Astrocyte of the spinal cord (primary cell): Measurements from ENCODE around the gene HIVEP3.

Source experiments
- DNase-seq: peaks from one replicate; pipeline ENCODE4 v3.0.0; 2011; ENCODE audit warnings: low read depth, low spot score
- H3K4me3 ChIP-seq: 2 replicates; pipeline ENCODE4 v1.5.1; 2011; ENCODE audit warnings: low read depth, mild to moderate bottlenecking, low read length, moderate library complexity
- in situ Hi-C: cut with HindIII; loops from 2 replicates; pipeline ENCODE4 v1.10.0; 2017; ENCODE audit warnings: low sequenced_read_pairs
- TF ChIP-seq, protein P1 (sequence below): IDR thresholded peaks from 2 replicates; pipeline ENCODE4 v1.5.1; 2012; ENCODE audit warnings: low read depth, mild to moderate bottlenecking, low read length, inconsistent platforms

The HIVEP3 gene

DNA sequence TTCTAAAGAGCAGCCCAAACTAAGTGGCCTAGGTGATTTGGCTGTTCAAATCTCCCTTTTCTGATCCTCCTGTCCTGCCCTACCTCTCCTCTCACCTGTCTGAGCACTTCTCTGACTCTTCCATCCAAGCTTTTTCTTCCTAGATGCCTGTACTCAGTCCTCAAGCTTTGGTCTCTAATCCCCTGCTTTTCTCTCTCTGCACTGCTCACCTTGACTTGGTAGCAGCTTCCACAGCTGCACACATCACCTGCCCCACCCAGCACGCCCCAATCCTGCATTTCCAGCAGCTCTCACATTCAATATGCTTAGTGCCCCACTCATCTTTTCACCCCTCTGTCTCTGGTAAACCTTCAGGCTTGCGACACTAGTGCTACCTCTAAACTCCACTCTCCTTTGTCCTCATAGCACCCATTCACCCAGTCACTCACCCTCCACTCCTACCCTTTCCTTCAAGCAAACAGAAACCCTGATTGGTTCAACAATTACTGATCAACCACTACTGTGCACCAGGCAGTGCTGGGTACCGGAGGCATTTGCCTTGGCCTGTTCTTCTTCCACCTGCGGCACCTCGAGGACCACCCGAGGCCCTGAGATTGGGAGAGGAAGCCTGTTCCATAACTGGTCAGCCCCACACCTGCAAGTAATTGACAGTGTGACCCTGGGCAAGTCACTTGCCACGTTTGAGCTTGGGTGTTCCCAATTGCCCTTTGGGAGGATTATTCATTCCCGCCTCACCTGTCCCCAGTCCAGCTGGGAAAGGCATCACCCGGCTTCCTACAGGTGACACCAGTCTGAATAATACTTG lies 298.2 kb downstream of the HIVEP3 start:
- TF ChIP-seq, protein P1, sequence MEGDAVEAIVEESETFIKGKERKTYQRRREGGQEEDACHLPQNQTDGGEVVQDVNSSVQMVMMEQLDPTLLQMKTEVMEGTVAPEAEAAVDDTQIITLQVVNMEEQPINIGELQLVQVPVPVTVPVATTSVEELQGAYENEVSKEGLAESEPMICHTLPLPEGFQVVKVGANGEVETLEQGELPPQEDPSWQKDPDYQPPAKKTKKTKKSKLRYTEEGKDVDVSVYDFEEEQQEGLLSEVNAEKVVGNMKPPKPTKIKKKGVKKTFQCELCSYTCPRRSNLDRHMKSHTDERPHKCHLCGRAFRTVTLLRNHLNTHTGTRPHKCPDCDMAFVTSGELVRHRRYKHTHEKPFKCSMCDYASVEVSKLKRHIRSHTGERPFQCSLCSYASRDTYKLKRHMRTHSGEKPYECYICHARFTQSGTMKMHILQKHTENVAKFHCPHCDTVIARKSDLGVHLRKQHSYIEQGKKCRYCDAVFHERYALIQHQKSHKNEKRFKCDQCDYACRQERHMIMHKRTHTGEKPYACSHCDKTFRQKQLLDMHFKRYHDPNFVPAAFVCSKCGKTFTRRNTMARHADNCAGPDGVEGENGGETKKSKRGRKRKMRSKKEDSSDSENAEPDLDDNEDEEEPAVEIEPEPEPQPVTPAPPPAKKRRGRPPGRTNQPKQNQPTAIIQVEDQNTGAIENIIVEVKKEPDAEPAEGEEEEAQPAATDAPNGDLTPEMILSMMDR = no peak
- in situ Hi-C loops = no loop called here
- DNase-seq = no peak
- no peak overlapping the region for H3K4me3 ChIP-seq

DNA sequence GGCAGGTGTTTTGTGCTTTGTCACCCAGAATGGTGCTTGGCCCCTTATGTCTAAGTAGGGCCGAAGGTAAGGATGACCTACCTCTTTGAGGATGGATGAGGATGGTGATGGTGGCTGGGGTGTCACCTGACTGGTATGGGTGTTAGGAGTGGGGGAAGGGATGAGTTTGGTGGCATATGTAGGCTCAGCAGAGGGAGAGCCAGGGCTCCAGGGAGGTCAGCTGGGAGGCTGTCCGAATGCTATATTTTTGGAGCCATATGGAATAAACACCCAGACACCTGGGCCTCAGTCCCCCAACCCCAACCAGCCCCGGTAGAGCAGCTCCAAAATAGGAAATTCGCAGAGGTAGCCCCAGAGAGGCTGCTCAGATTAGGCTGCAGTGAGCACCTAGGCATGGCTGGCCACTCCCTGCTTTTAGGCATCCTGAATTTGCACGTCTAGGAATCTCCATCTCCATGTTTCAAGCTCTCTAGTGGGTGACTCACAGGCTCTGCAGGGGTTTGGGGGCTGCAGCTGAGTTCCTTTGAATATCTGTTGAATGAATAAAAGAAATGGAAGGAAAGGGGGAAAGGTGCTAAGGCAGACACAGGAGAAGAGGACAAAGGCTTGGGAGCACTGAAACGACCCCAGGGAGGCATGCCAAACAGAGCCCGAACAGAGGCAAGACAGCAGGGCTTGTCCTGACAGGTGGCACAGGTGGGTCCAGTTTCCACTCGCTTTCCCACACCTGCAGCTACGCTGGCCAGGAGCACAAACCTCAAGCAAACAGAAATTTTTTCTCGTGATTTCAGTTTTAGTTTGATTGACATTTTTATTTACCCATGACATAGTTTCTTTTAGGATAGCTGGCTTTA lies 299.0 kb downstream of the HIVEP3 start:
- TF ChIP-seq, protein P1 = no peak
- no peak for DNase-seq
- in situ Hi-C loops = no loop called here
- H3K4me3 ChIP-seq = no peak overlapping the region

DNA sequence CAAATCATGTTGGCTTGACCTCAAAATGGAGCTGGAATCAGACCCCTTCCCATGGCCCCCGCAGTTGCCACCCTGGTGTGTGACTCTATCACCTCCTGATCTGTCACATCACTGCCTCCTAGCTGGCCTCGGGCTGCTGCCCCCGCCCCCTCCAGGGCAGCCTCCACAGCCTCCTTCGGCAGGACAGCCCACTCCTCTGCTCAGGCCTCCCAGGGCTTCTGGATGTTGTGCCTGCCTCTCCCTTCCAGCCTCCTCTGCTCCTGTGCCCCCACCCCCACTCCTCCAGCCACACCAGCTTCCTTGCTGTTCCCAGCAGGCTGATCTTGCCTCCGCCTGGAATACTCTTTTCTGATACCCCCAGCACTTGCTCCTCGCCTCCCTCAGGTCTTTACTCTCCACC lies 299.9 kb downstream of the HIVEP3 start:
- no peak overlapping the region for H3K4me3 ChIP-seq
- TF ChIP-seq, protein P1 = no peak
- DNase-seq = no peak
- in situ Hi-C loops = no loop called here

DNA sequence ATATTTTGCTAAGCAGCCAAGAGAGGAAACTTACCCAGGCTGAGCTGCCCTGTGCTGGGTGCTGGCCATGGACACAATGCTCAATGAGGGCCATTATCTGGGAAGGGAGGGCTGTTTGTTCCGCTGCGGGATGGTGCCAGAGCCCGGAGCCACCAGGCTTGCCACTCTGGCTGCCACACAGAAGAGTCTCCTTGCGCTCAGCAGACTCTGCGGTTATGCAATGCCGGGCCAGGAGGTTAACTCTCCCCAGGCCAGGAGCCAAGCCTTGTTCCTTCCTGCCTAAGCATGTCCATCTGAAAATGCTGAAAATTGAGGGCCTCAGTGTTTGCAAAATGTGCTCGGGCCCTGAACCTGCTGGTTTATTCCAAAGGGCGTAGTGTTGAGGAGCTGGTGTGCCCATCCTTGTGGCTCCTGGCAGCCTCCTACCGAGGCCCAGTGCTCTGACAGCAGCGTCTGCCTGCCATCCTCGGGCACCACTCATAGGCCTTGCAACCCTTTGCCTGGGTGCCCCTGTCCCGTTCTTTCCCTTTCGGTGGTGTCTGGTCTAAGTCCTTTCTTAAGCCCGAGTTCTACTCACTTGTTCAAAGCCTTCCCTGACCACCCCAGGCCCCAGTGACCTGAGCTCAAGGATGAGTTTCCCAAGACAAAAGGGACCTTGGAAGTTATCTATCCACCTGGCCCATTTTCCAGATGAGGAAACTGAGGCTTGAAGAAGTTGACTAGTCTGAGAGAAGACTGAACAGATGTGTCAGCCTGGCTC lies 300.5 kb downstream of the HIVEP3 start:
- TF ChIP-seq, protein P1 = no peak
- in situ Hi-C loops = no loop called here
- no peak overlapping the region for H3K4me3 ChIP-seq
- peak; percentile 41 for DNase-seq

DNA sequence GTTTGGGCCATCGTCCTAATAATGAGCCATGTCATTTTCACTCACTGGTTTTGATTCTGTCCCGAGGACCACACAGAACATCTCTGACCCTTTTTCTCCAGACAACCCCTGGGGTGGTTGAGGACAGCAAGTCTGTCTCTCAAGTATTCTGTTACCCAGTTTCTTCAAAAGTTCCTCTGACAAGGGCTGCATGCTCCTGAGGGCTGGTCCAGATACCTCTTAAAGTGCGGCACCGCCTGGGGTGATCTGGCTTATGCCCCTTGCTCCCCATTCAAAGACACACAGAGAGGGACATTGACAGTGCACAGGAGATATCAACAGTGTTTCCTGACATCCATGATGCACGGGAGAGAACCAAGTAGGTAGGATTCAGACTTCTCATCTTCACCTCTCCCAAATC lies 301.4 kb downstream of the HIVEP3 start:
- TF ChIP-seq, protein P1 = no peak
- DNase-seq = no peak
- H3K4me3 ChIP-seq = no peak overlapping the region
- in situ Hi-C loops = no loop called here

DNA sequence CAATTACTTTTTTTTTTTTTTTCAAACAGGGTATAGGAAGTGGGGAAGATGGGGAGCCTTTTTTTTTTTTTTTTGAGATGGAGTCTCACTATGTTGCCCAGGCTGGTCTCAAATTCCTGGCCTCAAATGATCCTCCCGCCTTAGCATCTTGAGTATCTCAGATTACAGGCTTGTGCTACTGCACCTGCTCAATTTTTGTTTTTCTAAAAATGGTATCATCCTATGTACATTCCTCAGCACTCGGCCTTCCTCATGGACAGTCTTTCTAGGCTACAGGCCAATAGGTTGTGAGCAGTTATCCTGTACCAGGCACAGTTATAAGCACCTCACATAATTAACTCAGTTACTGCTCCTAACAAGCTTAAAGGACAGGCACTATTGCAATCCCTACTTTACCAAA lies 302.2 kb downstream of the HIVEP3 start:
- DNase-seq = no peak
- in situ Hi-C loops = no loop called here
- H3K4me3 ChIP-seq = no peak overlapping the region
- TF ChIP-seq, protein P1 = no peak
